GM20431 (cell line): ENCODE measurements around the gene TNFAIP8L3.
"Not testable (repeated sequence)": the region's sequence is repeated elsewhere in the genome, so short reads cannot be mapped to it uniquely, and the experiment has no call there.

Experiments
- in situ Hi-C: fragments of 300-500 bp; cut with MseI, MboI; formaldehyde crosslinking; loops from one replicate; pipeline ENCODE4 v1.15.0; 2020; ENCODE audit warnings: low sequenced_read_pairs; ENCODE audit not compliant: unreplicated experiment

The TNFAIP8L3 gene

GRCh38 chr15:51094606-51095569 lies at the start of gene TNFAIP8L3:
Gene TNFAIP8L3 (minus strand): TSS chr15:51094906. CDS start chr15:51094595, 311 bp downstream.
- in situ Hi-C loops: no loop called here

DNA sequence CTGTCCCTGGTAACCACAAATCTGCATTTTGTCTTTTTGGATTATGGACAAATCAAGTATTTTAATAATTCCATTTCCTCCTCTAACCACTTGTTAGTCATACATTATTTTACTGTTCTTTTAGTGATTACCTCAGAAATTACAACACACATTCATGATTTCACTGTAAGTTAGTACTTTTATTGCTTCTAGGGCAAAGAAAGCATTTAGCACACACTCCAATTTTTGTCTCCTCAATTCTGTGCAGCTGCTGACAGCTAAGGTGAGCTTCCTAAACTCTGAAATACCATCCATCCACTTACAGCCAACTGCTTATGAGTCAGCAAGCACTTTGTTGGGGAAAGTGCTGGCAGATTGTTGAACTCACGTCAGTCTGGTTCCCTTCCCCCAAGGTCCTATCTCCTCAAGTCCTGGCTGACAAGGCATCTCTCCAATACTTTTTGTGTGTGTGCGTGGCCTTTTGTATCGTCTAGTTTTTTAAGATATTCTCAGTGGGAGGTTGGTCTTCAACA lies 49.4 kb upstream of the TNFAIP8L3 start:
- in situ Hi-C loops: no loop called here

GRCh38 chr15:51140347-51140746 lies 45.6 kb upstream of the TNFAIP8L3 start:
- in situ Hi-C loops: not testable (repeated sequence)

DNA sequence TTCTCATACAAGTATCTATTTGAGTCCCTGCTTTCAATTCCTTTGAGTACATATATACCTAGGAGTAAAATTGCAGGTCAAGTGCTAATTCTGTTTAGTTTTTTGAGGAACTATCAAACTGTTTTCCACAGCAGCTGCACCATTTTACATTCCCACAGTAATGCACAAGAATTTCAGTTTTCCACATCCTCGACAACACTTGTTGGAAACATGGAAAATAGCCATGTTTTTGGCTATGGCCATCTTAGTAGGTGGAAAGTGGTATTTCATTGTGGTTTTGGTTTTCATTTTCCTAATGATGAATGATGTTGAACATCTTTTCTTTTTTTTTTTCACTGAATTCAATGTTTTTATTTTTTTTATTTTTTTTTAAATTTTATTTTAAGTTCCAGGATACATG lies 44.4 kb upstream of the TNFAIP8L3 start:
- in situ Hi-C loops: no loop called here

DNA sequence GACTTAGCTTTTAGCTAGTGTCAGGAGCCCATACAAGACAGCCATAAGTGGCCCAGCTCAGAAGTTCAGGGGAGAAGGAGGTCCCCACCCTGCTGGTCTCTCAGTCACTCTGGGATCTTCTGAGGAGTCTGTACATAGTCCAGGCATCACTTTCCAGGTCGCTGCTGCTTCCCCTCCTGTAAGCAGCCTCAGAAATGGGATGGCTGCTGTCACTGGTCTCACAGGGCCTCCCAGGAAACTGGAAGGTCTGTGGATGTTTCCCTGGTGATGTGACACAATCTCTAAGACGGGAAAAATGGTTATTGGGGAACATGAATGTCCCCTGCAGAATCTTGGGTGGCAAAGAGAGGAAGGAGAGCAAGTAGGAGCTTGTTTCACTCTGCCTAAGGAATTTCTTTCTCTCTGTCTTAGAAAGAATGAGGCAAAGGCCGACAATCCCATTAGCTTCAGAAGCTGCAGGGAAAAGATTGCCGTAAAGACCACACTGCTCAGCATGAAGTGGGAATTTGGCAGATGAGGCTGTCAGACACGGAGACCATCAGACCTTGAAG lies 43.2 kb upstream of the TNFAIP8L3 start:
- in situ Hi-C loops: no loop called here

- in situ Hi-C loops: no loop called here
Measured at GRCh38 chr15:51137024-51137423, 42.3 kb upstream of the TNFAIP8L3 start.

DNA sequence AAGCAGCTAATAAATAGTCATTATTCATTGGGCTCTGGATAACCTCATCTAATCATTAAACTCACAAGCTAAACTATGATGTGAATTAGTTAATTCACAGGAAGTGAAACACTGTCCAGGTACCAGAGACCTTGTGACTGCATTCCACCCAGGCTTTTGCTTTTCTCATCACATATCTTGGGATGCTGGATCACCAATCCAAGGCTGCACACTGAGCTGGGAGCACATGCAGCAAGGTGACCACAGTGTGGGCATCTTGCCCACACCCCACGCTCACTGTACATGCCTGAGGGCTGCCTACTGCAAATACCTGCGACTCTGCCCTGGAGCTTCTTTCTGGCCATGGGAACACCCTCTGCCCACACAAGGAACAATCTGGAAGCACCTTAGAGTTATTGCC lies 40.6 kb upstream of the TNFAIP8L3 start:
- in situ Hi-C loops: no loop called here

DNA sequence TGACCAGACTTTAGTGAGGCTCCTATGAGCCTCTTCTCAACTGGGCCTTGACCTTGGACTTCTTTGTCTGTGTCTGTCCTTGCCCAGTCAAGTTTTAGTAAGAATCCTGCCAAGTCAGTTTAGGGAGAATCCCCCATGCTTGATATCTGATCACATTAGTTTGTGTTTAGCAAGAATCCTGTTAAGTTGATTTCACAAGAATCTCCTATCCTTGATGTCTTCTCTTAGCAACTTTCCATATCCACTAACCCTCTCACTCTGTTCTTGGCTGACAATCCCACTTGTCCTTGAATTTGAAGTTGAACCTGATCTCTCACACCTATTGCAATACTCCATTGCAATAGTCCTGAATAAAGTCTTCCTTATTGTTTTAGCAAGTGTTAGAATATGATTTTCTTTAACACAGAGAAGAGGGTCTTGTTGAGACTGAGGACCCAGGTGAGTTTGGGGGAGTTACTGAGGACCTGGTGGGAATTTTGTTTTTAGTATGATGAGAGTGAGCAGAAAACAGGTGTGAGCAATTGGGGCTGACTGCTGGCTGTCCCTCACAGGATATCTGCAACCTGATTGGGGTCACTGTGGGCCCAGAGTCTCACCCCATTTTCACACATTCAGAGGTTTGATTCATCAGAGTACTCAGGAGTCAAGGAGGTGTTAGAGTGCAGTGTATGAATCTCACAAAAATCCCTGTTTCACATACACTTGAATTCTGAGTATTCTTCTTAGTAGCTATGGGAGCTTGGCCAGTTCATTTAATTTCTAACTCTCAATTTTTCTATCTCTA lies 39.9 kb upstream of the TNFAIP8L3 start:
- in situ Hi-C loops: no loop called here

DNA sequence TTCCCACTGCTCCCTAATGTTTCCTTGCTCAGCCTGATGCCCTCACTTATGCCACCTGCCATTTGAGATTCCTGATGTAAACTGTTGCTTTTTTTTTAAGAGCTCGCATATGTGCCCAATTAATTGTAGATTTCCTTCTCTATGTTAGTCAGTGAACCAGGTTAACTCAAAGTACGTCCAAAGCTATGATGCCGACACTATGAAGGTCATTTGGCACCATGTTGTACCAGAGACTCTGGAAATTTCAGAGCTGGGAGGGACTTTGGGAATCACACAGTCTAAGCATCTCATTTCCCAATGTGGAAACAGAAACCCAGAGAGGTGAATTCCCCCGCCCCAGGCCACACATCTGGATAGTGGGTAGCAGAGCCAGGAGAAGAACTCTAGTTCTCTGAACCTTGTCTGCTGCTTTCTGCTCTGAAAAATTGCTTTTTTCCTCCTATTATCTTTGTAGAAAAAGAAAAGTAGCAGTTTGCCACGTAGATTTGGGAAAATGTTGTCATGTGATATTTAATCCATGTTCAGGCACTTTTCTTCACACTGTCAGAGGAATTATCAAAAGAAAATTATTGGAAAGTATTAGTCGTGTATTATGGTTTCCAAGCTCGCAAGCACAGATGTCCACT lies 38.5 kb upstream of the TNFAIP8L3 start:
- in situ Hi-C loops: no loop called here

- in situ Hi-C loops: no loop called here
Measured at GRCh38 chr15:51132384-51133139, 37.9 kb upstream of the TNFAIP8L3 start.

DNA sequence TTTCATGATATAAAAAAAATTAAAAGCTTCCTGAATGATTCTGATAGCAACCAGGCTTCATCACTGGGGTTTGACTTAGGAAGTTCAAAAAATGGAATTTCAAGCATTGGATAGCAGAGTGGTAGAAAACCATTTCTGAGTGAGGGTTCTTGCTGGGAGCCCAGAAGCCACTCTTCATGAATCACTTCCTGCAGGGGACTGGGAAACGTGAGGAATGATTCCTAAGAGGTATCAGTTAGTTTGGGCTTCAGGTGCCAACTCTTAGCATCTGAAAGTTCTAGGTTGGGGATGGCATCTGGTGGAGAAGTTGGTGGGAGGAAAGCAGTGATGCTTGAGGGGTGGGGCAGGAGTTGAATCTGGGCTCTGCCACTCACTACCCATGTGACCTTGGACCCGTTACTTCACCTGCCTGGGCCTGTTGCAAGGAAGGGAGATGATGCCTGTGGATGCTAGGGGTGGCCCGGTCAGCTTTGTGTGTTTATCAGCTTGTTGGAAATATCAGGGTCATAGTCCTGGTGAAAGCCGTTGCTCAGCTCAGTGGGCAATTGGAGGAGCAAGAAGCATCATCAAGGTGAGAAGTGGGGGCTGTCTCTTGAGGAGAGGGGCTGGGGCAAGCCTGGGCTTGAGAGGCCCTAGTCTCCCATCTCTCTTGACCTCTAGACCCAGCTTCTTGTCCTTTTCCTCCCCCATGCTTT lies 37.0 kb upstream of the TNFAIP8L3 start:
- in situ Hi-C loops: no loop called here

DNA sequence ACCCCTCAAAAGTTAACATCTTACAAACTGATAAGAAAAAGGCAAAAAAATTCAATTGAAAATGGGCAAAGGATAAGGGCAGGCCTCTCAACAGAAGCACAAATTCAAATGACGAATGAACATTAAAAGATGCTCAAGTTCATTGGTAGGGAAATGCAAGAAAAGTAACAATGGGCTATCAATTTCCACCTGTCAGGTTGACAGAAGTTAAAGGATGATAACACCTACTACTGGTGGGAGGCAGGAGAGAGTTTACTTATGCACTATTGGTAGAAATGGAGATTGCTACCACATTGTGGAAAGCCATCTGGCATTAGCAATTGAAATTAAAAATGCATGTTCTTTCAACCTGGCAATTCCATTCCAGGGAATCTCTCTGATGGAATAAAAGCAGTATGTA lies 35.6 kb upstream of the TNFAIP8L3 start:
- in situ Hi-C loops: no loop called here

- in situ Hi-C loops: no loop called here
Measured at GRCh38 chr15:51129535-51130188, 35.0 kb upstream of the TNFAIP8L3 start.

DNA sequence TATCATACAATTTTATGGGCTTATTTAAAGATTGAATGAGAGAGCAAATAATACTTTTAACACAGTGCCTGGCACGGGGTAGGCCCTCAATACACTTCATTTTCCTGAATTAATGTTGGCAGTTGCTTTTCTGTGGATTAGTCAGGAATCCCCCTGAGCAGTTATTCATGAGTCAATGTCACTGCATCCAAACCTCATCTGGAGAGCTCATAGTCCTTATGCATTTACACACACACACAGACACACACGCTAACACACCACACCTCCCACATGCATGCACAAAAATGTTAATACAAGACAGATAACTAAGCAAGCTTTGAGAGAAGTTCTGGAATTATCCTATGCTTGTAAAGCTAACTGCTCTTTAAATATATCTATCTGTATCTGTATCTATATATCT lies 34.0 kb upstream of the TNFAIP8L3 start:
- in situ Hi-C loops: no loop called here

DNA sequence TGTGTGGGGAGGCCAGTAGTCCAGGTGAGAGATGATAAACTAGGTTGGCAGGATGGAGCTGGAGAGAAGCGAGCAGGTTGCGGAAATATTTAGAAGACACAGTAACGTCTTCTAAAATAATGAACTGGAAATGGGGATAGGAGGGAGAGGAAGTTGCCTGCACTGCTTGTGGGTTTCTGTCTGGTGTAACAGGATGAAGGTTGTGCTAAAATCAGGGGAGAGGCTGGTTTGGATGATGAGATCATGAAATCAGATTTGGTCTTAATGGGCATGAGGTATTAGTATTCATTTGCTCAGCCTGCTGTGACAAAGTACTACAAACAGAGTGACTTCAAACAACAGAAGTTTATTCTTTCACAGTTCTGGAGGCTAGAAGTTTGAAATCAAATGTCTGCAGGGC lies 32.1 kb upstream of the TNFAIP8L3 start:
- in situ Hi-C loops: no loop called here

GRCh38 chr15:51123002-51123401 lies 28.3 kb upstream of the TNFAIP8L3 start:
- in situ Hi-C loops: not testable (repeated sequence)

DNA sequence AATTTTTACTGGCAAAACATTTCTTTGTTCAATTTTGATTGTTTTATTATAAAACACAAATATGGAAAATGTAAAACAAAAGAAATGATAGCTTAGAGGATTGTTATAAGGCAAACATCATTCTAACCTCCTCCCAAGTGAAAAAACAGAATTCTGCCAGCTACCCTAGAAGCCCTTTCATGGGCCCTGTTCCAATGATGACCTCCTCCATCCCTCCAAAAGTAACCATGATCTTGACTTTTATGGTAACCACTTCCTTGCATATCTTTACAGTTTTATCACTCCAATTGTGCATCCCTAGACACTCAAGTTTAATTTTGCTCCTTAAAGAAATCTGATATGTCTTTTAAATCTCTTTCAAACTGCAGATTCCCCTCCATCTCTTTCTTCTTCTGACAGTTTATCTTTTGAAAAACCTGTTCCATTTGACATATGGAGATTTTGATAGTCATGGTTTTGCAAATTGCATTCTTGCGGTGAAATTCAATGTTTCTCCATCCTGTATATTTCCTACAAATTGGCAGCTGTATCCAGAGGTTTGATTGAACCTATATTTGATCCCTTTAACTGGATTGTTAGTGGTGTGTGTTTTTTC lies 27.0 kb upstream of the TNFAIP8L3 start:
- in situ Hi-C loops: no loop called here

DNA sequence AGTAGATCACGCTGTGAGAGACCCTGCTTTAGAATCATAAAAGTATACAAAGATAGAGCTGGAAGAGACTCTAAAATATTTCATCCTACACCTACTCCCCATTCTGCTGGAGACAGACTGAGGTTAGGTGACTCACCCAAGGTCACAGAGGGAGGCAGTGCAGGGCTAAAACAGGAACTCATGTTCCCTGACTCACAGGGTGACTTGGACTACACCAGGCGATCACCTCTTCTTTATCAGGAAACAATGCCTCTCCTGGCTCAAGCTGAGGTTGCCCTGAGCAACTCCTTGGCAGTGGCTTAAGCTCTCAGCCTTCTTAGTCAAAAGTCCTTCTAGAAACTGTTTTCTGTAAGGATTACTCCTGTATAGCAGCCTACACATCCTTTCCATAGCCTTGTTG lies 26.4 kb upstream of the TNFAIP8L3 start:
- in situ Hi-C loops: no loop called here
